ENCODE measurements around the gene TECPR2.
A peak's percentile ranks its signal among the peaks of the same experiment; 100 is the strongest.

Gene TECPR2

GRCh38 chr14:102479107-102479506 lies 116.4 kb downstream of the TECPR2 start:
- no peak for DNase-seq

- DNase-seq = peak; percentile 76 to 87
Observed at GRCh38 chr14:102479777-102480176, 117.0 kb downstream of the TECPR2 start.

GRCh38 chr14:102481371-102481770 lies 118.6 kb downstream of the TECPR2 start:
- DNase-seq = no peak

- DNase-seq = no peak
Observed at GRCh38 chr14:102481791-102482238, 119.1 kb downstream of the TECPR2 start.

- DNase-seq = no peak
Observed at GRCh38 chr14:102484316-102484715, 121.6 kb downstream of the TECPR2 start.

GRCh38 chr14:102485693-102486512 lies 123.2 kb downstream of the TECPR2 start:
- no peak for DNase-seq

- no peak for DNase-seq
Observed at GRCh38 chr14:102486513-102487203, 123.9 kb downstream of the TECPR2 start.

- DNase-seq = no peak
Observed at GRCh38 chr14:102487204-102487577, 124.5 kb downstream of the TECPR2 start.

GRCh38 chr14:102490456-102490855 lies 127.7 kb downstream of the TECPR2 start:
- DNase-seq = no peak

- DNase-seq = no peak
Observed at GRCh38 chr14:102491366-102491765, 128.6 kb downstream of the TECPR2 start.

GRCh38 chr14:102491786-102492530 lies 129.2 kb downstream of the TECPR2 start:
- no peak for DNase-seq

- no peak for DNase-seq
Observed at GRCh38 chr14:102492531-102492910, 129.8 kb downstream of the TECPR2 start.

- no peak for DNase-seq
Observed at GRCh38 chr14:102493096-102493495, 130.4 kb downstream of the TECPR2 start.

- DNase-seq = no peak
Observed at GRCh38 chr14:102493585-102493984, 130.8 kb downstream of the TECPR2 start.

- no peak for DNase-seq
Observed at GRCh38 chr14:102495491-102496330, 133.0 kb downstream of the TECPR2 start.

- DNase-seq = no peak
Observed at GRCh38 chr14:102496331-102496691, 133.6 kb downstream of the TECPR2 start.

GRCh38 chr14:102496958-102497744 lies 134.4 kb downstream of the TECPR2 start:
- no peak for DNase-seq

GRCh38 chr14:102497998-102498677 lies 135.4 kb downstream of the TECPR2 start:
- DNase-seq = no peak

- no peak for DNase-seq
Observed at GRCh38 chr14:102498678-102499265, 136.0 kb downstream of the TECPR2 start.

GRCh38 chr14:102499401-102500157 lies 136.8 kb downstream of the TECPR2 start:
- DNase-seq = no peak
